HG03045 (cell line): ENCODE measurements around the gene RNF19B.
"Not testable (repeated sequence)": the region's sequence is repeated elsewhere in the genome, so short reads cannot be mapped to it uniquely, and the experiment has no call there.

Experiments used
- ATAC-seq: cut with Tn5 transposase; IDR thresholded peaks from one replicate; pipeline ENCODE4 v1.9.1; 2021; ENCODE audit warnings: mild to moderate bottlenecking, moderate library complexity; ENCODE audit not compliant: unreplicated experiment

The RNF19B gene

GRCh38 chr1:32992489-32993323, 28.1 kb upstream of the RNF19B start:
- ATAC-seq, result peak; percentile 83

GRCh38 chr1:32991819-32992488, 27.3 kb upstream of the RNF19B start:
- no peak for ATAC-seq

- no peak for ATAC-seq
Observed at GRCh38 chr1:32991386-32991785, 26.8 kb upstream of the RNF19B start.

GRCh38 chr1:32990887-32991286, 26.3 kb upstream of the RNF19B start:
- ATAC-seq, result no peak

- no peak for ATAC-seq
Observed at GRCh38 chr1:32989160-32990050, 24.8 kb upstream of the RNF19B start.

- ATAC-seq, result no peak
Observed at GRCh38 chr1:32988665-32989064, 24.1 kb upstream of the RNF19B start.

- no peak for ATAC-seq
Observed at GRCh38 chr1:32985226-32985625, 20.6 kb upstream of the RNF19B start.

GRCh38 chr1:32984455-32985171, 20.0 kb upstream of the RNF19B start:
- no peak for ATAC-seq

- ATAC-seq, result no peak
Observed at GRCh38 chr1:32984090-32984454, 19.5 kb upstream of the RNF19B start.

- no peak for ATAC-seq
Observed at GRCh38 chr1:32983020-32983419, 18.4 kb upstream of the RNF19B start.

GRCh38 chr1:32981003-32981901, 16.6 kb upstream of the RNF19B start:
- peak; percentile 81 for ATAC-seq

- ATAC-seq, result no peak
Observed at GRCh38 chr1:32980080-32980479, 15.5 kb upstream of the RNF19B start.

- no peak for ATAC-seq
Observed at GRCh38 chr1:32978854-32979253, 14.2 kb upstream of the RNF19B start.

- no peak for ATAC-seq
Observed at GRCh38 chr1:32977546-32978087, 13.0 kb upstream of the RNF19B start.

- not testable (repeated sequence) for ATAC-seq
Observed at GRCh38 chr1:32975055-32975454, 10.4 kb upstream of the RNF19B start.

- not testable (repeated sequence) for ATAC-seq
Observed at GRCh38 chr1:32973458-32973857, 8.8 kb upstream of the RNF19B start.

- ATAC-seq, result no peak
Observed at GRCh38 chr1:32972814-32973428, 8.3 kb upstream of the RNF19B start.

GRCh38 chr1:32971576-32971975, 7.0 kb upstream of the RNF19B start:
- ATAC-seq, result no peak

GRCh38 chr1:32971156-32971555, 6.5 kb upstream of the RNF19B start:
- ATAC-seq, result no peak
